ENCODE results near the gene ZNF513.

ZNF513 gene

GRCh38 chr2:27390822-27391679 is 10.5 kb upstream of the ZNF513 start:
- no peak for DNase-seq (ENCODE audit: low read depth in 1 of 2, low spot score in 1 of 2)

- DNase-seq (ENCODE audit: low read depth in 1 of 2, low spot score in 1 of 2), result no peak
Measured at GRCh38 chr2:27381577-27382181, 1.1 kb upstream of the ZNF513 start.

GRCh38 chr2:27379836-27380625 is 503 bp downstream of the ZNF513 start:
- DNase-seq (ENCODE audit: low read depth in 1 of 2, low spot score in 1 of 2), result no peak

- no peak for DNase-seq (ENCODE audit: low read depth in 1 of 2, low spot score in 1 of 2)
Measured at GRCh38 chr2:27379383-27379835, 1.1 kb downstream of the ZNF513 start.

- no peak for DNase-seq (ENCODE audit: low read depth in 1 of 2, low spot score in 1 of 2)
Measured at GRCh38 chr2:27378809-27379290, 1.7 kb downstream of the ZNF513 start.

GRCh38 chr2:27378096-27378808 is 2.3 kb downstream of the ZNF513 start:
- no peak for DNase-seq (ENCODE audit: low read depth in 1 of 2, low spot score in 1 of 2)

GRCh38 chr2:27377618-27378095 is 2.9 kb downstream of the ZNF513 start:
- no peak for DNase-seq (ENCODE audit: low read depth in 1 of 2, low spot score in 1 of 2)

GRCh38 chr2:27376866-27377617 is 3.5 kb downstream of the ZNF513 start:
- DNase-seq (ENCODE audit: low read depth in 1 of 2, low spot score in 1 of 2), result no peak

- DNase-seq (ENCODE audit: low read depth in 1 of 2, low spot score in 1 of 2), result no peak
Measured at GRCh38 chr2:27376151-27376865, 4.2 kb downstream of the ZNF513 start.

- no peak for DNase-seq (ENCODE audit: low read depth in 1 of 2, low spot score in 1 of 2)
Measured at GRCh38 chr2:27375513-27376099, 4.9 kb downstream of the ZNF513 start.

GRCh38 chr2:27373567-27373966 is 7.0 kb downstream of the ZNF513 start:
- DNase-seq (ENCODE audit: low read depth in 1 of 2, low spot score in 1 of 2), result no peak

GRCh38 chr2:27372937-27373336 is 7.6 kb downstream of the ZNF513 start:
- no peak for DNase-seq (ENCODE audit: low read depth in 1 of 2, low spot score in 1 of 2)

GRCh38 chr2:27370816-27371620 is 9.5 kb downstream of the ZNF513 start:
- DNase-seq (ENCODE audit: low read depth in 1 of 2, low spot score in 1 of 2), result no peak

- DNase-seq (ENCODE audit: low read depth in 1 of 2, low spot score in 1 of 2), result peak; percentile 96 to 99
Measured at GRCh38 chr2:27370026-27370815, 10.3 kb downstream of the ZNF513 start, which contains the start of the genes EIF2B4 and SNX17. Gene EIF2B4 (minus strand): TSS chr2:27370338. CDS start chr2:27370314, 24 bp downstream. Gene SNX17 (plus strand): TSS chr2:27370616. CDS start chr2:27370744, 128 bp downstream.

- DNase-seq (ENCODE audit: low read depth in 1 of 2, low spot score in 1 of 2), result peak in 1 of 2 donors; percentile 27
Measured at GRCh38 chr2:27369471-27370025, 11.0 kb downstream of the ZNF513 start.

- DNase-seq (ENCODE audit: low read depth in 1 of 2, low spot score in 1 of 2), result no peak
Measured at GRCh38 chr2:27363933-27364332, 16.6 kb downstream of the ZNF513 start.

Data from activated CD4-positive, alpha-beta T cell treated with anti-CD3 and anti-CD28 coated beads, Interleukin-2, amount 50 U/mL, for 24 hours (primary cell).